Measurements from ENCODE around the gene ANKRD53.

The ANKRD53 gene

DNA sequence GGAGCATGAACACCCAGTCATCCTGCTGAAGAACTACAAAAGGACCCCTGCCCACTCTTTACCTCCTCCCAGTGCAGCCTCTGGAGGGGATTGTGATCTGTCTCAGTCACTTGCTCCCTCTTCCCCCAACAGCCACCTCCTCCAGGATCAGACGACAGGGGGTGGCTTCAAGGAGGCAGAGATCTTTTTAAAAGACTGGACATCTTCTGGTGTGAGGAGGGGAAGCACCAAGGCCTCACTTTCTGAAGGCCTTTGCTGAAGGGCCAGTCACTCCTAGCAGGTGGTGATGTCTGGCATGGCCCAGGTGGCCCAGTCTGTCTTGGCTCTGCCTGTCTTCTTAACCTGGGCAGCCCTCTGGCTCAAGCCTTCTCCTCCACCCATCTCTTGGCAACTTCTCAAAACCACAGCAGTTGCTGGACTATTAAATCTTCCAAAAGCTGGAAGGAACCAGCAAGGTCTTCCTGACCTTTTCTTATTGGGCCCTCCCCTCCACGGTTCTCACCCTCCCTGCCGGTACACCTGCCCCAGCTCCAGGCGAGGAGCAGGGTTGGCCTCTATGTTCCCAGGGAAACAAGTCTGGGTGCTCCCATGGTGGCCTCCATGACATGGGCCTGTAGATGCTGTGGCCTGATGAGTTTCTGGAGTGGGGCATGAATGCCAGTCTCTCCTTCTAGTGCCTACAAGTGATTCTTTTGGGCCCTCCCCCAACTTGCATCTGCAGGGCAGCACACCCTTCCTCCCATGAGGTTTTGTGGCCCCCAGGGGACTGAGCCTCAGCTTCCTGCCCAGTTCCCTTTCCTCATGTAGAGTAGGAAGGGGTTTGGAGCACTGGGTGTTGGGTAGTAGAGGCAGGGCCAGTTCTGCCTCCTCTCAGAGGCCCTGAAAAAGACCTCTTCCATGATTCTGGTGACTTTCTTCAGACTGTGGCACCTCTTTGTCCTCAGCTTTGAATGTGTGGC, 47.8 kb upstream of the ANKRD53 start (continued):
- TF ChIP-seq PATZ1 (CRISPR knock-in tag; IDR thresholded peaks at IDR 0.05; ENCODE audit: borderline replicate concordance) (no peak), GLIS3 (CRISPR knock-in tag; IDR thresholded peaks at IDR 0.05) (no peak)

- ATAC-seq = no peak
- no peak for TF ChIP-seq ZNF70 (CRISPR knock-in tag; IDR thresholded peaks at IDR 0.05)
Observed at GRCh38 chr2:70931376-70932000, 46.9 kb upstream of the ANKRD53 start.

DNA sequence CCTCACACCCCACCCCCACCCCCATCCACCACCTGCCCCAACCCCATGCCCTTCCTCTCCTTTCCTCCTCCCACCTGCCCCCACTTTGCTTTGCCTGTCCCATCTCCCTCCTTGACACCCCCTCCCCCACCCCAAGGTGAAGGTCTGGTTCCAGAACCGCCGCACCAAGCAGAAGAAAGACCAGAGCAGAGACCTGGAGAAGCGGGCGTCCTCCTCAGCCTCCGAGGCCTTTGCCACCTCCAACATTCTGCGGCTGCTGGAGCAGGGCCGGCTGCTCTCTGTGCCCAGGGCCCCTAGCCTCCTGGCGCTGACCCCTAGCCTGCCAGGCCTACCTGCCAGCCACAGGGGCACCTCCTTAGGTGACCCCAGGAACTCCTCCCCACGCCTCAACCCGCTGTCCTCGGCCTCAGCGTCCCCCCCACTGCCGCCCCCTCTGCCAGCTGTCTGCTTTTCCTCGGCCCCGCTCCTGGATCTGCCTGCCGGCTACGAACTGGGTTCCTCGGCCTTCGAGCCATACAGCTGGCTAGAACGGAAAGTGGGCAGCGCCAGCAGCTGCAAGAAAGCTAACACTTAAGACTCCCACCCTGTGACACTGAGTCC, 45.7 kb upstream of the ANKRD53 start:
- ATAC-seq = no peak
- TF ChIP-seq ARNTL (CRISPR knock-in tag; IDR thresholded peaks at IDR 0.05; ENCODE audit: borderline replicate concordance, low read depth) (no peak), PPARA (CRISPR knock-in tag; IDR thresholded peaks at IDR 0.05; ENCODE audit: borderline replicate concordance) (no peak), CSDC2 (CRISPR knock-in tag; IDR thresholded peaks at IDR 0.05) (no peak), ZC3H10 (CRISPR knock-in tag; IDR thresholded peaks at IDR 0.05) (no peak), ZFP30 (CRISPR knock-in tag; IDR thresholded peaks at IDR 0.05) (no peak), OSR1 (CRISPR knock-in tag; IDR thresholded peaks at IDR 0.05) (no peak), ZNF8 (CRISPR knock-in tag; IDR thresholded peaks at IDR 0.05) (no peak), TCF4 (CRISPR knock-in tag; IDR thresholded peaks at IDR 0.05; ENCODE audit: borderline replicate concordance) (no peak)
- TF ChIP-seq, protein P1, sequence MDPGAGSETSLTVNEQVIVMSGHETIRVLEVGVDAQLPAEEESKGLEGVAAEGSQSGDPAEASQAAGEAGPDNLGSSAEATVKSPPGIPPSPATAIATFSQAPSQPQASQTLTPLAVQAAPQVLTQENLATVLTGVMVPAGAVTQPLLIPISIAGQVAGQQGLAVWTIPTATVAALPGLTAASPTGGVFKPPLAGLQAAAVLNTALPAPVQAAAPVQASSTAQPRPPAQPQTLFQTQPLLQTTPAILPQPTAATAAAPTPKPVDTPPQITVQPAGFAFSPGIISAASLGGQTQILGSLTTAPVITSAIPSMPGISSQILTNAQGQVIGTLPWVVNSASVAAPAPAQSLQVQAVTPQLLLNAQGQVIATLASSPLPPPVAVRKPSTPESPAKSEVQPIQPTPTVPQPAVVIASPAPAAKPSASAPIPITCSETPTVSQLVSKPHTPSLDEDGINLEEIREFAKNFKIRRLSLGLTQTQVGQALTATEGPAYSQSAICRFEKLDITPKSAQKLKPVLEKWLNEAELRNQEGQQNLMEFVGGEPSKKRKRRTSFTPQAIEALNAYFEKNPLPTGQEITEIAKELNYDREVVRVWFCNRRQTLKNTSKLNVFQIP (CRISPR knock-in tag; IDR thresholded peaks at IDR 0.05; ENCODE audit: borderline replicate concordance, low read depth) = no peak

DNA sequence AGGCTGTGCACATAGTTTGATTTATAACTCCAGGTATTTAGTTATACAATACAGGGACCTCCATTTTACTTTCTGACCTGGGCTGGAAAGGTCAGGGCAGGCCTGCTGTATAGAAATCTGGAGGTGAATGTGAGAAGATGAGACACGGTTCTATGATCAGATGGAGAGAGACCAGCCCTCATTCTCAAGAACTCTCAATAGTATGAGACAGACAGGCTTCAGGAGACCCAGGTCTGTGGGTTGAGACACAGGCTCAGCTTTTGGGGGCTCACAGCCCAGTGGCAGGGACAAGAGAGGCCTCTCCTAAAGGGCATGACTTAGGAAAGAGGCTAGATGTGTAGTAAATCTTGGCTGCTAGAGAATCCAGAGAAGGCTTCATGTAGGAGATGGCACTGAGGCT, 43.4 kb upstream of the ANKRD53 start:
- ATAC-seq = no peak
- TF ChIP-seq BACH2 (CRISPR knock-in tag; IDR thresholded peaks at IDR 0.05; ENCODE audit: borderline replicate concordance) = no peak
- TF ChIP-seq ISL1 (CRISPR knock-in tag; IDR thresholded peaks at IDR 0.05) = no peak
- TF ChIP-seq ZNF70 (CRISPR knock-in tag; IDR thresholded peaks at IDR 0.05) = no peak
- TF ChIP-seq, protein P1 (CRISPR knock-in tag; IDR thresholded peaks at IDR 0.05; ENCODE audit: borderline replicate concordance, low read depth) = no peak
- TF ChIP-seq ZNF8 (CRISPR knock-in tag; IDR thresholded peaks at IDR 0.05) = no peak
- TF ChIP-seq ZFP30 (CRISPR knock-in tag; IDR thresholded peaks at IDR 0.05) = no peak
- TF ChIP-seq CSDC2 (CRISPR knock-in tag; IDR thresholded peaks at IDR 0.05) = no peak
- TF ChIP-seq OSR1 (CRISPR knock-in tag; IDR thresholded peaks at IDR 0.05) = no peak
- TF ChIP-seq ZC3H10 (CRISPR knock-in tag; IDR thresholded peaks at IDR 0.05) = no peak
- no peak for TF ChIP-seq TSHZ2 (CRISPR knock-in tag; IDR thresholded peaks at IDR 0.05)
- no peak for TF ChIP-seq TOX (CRISPR knock-in tag; IDR thresholded peaks at IDR 0.05; ENCODE audit: borderline replicate concordance)
- TF ChIP-seq ESRRG (CRISPR knock-in tag; IDR thresholded peaks at IDR 0.05) = no peak
- TF ChIP-seq PATZ1 (CRISPR knock-in tag; IDR thresholded peaks at IDR 0.05; ENCODE audit: borderline replicate concordance) = no peak
- no peak for TF ChIP-seq SNAI2 (CRISPR knock-in tag; IDR thresholded peaks at IDR 0.05)
- TF ChIP-seq PPARA (CRISPR knock-in tag; IDR thresholded peaks at IDR 0.05; ENCODE audit: borderline replicate concordance) = no peak
